GM18951 (cell line): ENCODE results near the gene SMC1B.

Source experiments
- POLR2A ChIP-seq: IDR thresholded peaks from 4 replicates; pipeline ENCODE4 v1.6.1; 2011; ENCODE audit warnings: mild to moderate bottlenecking; ENCODE audit not compliant: insufficient read length, insufficient read depth; ENCODE audit errors: extremely low read depth
- in situ Hi-C: fragments of 300-500 bp; cut with MboI; formaldehyde crosslinking; loops from one replicate; pipeline ENCODE4 v1.12.0; 2022; ENCODE audit warnings: low sequenced_read_pairs, mixed read lengths, inconsistent platforms; ENCODE audit not compliant: unreplicated experiment

SMC1B gene

DNA sequence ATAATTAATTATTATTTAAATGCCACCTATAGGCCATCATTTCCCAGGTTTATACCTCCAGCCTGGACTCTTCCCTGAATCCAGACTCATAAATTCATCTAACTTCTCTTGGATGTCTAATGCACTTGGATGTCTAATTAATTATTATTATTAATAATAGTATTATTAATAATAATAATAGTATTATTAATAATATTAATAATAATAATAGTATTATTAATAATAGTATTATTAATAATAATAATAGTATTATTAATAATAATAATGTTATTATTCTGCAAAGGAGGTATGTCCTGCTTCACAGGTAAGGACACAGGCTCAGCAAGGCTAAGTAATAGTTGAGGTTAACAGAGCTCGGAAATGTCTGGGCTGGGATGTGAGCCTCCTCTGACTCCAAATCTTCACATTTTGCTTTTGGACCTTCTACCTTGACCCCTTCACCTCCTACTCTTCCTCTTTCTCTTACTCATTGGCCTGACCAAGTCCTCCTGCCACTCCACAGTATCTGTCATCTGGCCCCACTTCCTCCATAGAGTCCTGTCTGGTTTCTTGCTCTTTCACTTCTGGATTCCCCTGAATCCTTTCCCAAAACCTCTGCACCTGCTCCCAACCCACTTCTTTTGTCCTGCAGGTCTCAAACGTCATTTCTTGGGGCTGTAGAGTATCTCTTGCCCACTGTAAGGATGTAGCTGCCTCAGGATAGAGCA is 8.1 kb upstream of the SMC1B start:
- in situ Hi-C loops = no loop called here
- TF ChIP-seq POLR2A = no peak

- in situ Hi-C loops = no loop called here
- no peak for TF ChIP-seq POLR2A
These were observed 7.1 kb upstream of the SMC1B start for GRCh38 chr22:45420539-45420938.

DNA sequence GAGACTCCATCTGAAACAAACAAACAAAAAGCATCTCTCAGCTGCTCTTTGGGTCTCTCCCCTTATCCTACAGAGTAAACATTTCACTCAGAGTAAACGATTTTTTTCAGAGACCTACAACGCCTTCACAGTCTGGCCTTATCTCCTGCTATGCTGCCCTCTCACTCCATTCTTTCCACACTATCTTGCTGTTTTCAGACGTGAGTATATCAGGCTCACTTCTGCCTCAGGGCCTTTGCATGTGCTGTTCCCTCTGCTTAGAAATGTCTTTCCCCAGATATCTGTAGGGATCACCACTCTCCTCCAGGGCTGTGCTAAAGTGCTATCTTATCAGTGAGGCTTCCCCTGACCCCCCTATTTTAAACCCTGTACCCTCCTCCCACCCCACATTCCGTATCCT is 6.6 kb upstream of the SMC1B start:
- in situ Hi-C loops = no loop called here

GRCh38 chr22:45418770-45419138 is 5.4 kb upstream of the SMC1B start:
- in situ Hi-C loops = no loop called here
- TF ChIP-seq POLR2A = no peak

More for the DNA sequence above, 6.6 kb upstream of the SMC1B start:
- no peak for TF ChIP-seq POLR2A

DNA sequence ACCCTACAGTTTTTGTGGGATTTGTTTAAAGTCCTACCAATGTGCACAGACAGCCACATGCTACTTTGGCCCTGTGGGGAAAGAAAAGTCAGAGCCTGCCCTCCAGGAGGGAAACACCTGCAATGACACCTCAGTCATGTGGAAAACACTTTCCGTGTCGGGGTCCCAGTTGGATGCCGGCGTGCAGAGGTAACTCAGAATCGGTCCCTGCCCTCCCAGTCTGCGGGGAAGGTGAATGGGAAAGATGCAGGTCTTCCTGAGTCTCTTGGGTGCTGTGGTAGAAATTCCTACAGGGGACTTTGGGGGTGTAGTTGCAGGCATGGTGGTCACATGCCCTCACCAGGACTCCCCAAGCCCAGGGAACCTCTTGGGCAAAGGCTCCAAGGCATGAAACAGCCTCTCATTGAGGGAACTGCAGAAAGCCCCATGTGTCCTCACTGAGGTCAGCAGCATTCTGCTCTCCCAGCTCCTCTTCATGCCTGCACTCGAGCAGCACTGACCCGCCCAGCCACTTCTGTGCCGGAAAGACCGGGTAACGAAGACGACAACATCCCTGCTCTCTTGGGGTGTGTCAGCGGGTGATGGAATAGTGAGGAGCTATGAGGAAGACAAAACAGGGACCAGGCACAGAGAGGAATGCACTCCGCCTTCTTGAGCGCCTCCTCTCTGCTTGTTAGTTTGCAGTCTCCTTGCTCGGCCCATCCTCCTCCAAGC is 4.8 kb upstream of the SMC1B start:
- in situ Hi-C loops = no loop called here
- no peak for TF ChIP-seq POLR2A

- TF ChIP-seq POLR2A = no peak
- in situ Hi-C loops = no loop called here
These were observed 409 bp downstream of the SMC1B start for GRCh38 chr22:45413013-45413367.

DNA sequence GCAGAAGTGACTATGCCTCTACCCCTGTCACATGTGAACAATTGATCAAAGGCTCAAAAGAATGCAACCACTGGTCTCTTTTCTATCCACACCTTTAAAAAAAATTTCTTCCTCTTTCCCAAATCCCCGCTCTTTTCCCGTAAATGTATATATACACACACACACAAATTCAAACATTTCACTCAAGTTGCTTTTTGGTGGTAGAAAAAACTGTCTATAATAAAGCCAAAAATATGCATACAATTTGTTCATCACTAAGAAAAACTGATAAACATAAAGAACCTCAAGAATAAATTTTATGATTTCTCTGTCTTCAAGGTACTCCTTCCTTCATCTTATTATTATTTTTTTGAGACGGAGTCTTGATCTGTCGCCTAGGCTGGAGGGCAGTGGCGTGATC is 5.6 kb downstream of the SMC1B start:
- no peak for TF ChIP-seq POLR2A
- in situ Hi-C loops = no loop called here

DNA sequence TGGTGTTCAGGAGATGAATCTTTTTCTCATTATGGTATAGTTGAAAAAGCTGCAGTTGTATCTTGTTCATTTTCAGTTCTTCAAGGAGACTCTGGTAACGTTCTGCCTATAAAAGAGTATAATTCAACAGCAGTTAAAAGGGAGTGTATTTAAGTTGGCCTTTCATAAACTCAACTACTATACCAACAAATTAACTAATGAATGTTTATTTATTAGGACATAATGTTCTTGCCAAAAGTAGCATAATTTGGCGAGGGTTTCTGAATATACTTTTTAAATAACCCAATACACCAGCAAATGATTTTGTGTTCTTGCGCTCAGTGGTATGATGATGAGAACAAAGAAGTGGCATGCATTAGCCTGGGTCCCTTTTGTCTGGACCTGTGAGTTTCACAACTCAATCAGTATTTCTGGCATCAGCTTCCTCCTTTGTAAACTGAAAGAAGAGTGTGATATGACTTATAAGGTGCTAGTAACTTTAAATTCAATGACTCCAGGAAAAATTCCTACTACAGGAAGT is 10.9 kb downstream of the SMC1B start:
- in situ Hi-C loops = no loop called here
- no peak for TF ChIP-seq POLR2A

GRCh38 chr22:45399712-45400445 is 13.5 kb downstream of the SMC1B start:
- in situ Hi-C loops = no loop called here
- TF ChIP-seq POLR2A = no peak

- in situ Hi-C loops = no loop called here
- no peak for TF ChIP-seq POLR2A
These were observed 15.2 kb downstream of the SMC1B start for GRCh38 chr22:45398214-45398613.

- TF ChIP-seq POLR2A = no peak
- in situ Hi-C loops = no loop called here
These were observed 15.6 kb downstream of the SMC1B start for GRCh38 chr22:45397806-45398205.

DNA sequence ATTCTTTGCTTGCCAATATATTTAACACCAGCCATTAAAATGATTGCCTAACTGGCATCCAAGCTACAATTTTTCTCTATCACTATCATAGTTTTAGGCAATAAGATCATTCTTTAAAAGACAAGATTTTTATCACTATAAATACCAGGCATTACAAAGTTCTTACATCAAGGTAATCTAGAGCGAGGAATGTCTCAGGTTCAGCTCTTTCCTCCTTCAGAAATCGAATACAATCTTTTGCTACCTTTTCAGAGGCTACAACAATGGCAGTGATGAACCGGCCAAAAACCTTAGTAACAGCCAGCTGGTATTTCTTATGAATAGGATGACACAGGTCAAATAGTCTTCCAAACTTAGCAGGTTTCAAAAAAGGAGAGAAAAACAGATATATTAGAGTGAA is 23.9 kb downstream of the SMC1B start:
- in situ Hi-C loops = no loop called here
- TF ChIP-seq POLR2A = no peak

DNA sequence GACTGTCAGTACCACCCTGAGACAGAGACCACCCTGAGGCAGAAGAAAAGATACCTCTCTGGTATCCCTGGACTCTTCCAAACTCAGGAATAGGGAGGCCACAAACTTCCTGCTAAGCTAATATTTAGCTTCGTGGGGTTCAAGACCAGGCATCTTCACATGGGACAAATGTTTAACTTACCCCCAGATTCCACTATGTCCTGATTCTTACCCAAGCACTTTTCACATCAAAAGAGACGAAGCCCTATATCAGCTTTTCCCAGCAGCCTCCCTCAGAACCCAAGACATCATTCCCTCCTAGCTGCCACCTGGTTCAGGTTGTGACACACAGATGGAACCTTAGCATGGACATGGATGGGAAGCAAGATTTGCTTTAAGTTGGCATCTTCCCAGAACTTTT is 32.1 kb downstream of the SMC1B start:
- TF ChIP-seq POLR2A = no peak
- in situ Hi-C loops = no loop called here
